SK-MEL-5 (cell line): ENCODE measurements around the gene HBS1L. TPM values are rescaled to one million over a fixed set of nuclear protein-coding genes. Genes with fewer than 3 reads are reported as not detected.
"Not testable (repeated sequence)": the region's sequence is repeated elsewhere in the genome, so short reads cannot be mapped to it uniquely, and the experiment has no call there.

Experiments
- DNase-seq: peaks from one replicate; pipeline ENCODE4 v3.0.0-alpha.2; 2016; ENCODE audit warnings: low read depth, low spot score
- in situ Hi-C: cut with HindIII; loops from 2 replicates; pipeline ENCODE4 v1.10.0; 2016; ENCODE audit warnings: low sequenced_read_pairs, high pct_unique_total_duplicates, low pct_unique_long_range_greater_than_20kb
- total RNA-seq: library from RNA; depleted of rRNA; stranded (reverse); fragments of >200 nt; shearing (Covaris generic); gene quantifications from 2 replicates; pipeline ENCODE4 v1.2.3, GENCODE V29; 2014

HBS1L gene
- total RNA-seq, 1 experiment from 2014 or later = 122 TPM

DNA sequence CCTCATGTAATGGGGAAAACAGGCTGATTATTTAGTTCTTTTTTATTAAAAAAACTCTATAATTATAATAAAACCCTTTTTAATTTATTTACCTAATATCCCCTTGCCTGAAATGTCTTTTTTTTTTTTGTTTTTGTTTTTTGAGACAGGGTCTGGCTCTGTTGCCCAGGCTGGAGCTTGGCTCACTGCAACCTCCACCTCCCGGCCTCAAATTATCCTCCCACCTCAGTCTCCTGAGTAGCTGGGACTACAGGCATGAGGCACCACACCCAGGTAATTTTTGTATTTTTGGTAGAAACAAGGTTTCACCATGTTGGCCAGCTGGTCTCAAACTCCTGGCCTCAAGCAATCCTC lies 30.3 kb upstream of the HBS1L start:
- in situ Hi-C loops = no loop called here
- DNase-seq = no peak

DNA sequence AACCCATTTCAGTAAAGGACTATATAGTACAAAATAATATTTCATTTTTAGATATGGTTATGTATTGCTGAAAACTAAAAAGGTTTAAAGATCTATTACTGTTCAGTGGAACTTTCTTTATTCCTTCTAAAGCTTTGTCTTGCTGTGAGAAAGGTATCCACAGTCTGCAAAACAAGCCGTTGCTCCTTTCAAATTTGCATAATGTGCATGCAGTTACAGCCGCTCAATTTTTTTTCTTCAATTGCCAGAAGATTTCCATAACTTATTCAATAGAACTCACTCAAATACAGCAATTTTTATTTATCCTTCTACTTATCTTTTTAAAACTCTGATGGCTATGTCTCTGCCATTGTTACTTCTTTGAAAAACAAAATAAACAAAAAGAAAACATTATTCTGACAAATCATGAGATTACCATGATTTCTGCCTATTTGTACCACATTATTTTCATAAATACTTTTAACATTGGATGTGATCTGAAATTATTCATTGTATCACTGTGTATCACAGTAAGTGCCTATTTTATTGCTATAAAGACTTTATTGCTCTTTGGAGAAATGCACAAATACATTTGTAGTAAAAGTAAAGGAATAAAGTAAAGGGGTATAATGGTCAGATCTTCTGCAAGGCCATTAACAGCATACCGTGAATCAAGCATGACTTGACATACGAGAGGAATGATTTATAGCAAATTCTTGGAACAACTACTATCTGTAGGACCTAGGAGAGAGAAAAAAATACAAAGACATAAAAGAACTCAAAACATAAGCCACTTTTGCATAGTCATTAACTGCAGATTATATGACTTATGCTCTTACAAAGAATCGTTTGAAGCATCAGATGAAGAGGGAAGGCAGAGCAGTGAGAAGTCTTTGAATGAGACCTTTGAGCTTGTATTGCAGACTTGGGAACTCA lies 29.6 kb upstream of the HBS1L start:
- in situ Hi-C loops = no loop called here
- peak; percentile 68 for DNase-seq

DNA sequence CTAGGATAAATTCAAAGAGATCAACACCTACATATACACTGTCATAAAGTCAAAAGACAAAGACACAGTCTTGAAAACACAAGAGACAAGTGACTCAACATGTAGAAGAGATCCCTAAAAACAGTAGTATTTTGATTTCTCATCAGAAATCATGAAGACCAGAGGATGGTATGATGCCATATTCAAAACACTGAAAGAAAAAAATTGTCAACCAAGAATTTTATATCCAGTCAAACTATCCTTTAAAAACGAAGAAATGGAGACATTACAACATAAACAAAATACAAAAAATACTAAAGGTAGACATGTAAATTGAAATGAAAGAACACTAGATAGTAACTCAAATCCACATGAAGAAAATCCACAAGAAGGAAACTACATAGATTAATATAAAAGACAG lies 27.3 kb upstream of the HBS1L start:
- DNase-seq = no peak
- in situ Hi-C loops = no loop called here

DNA sequence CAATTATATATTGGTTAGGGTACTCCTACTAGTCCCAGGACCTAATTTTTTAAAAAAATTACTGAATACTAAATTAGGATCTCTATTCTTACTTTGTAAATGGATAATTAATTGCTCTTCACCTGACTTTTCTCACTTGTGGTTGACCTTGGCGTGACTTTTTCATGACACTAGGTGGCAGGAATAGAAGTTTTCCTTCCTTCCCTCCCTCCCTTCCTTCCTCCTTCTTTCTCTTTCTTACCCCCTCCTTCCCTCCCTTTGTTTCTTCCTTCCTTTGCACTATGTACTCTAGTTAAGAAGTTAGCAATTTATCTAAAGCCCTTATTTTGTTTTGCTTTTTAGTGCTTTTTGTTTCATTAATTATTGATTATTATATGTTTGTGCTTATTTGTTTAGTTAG lies 20.4 kb upstream of the HBS1L start:
- in situ Hi-C loops = no loop called here
- no peak for DNase-seq

DNA sequence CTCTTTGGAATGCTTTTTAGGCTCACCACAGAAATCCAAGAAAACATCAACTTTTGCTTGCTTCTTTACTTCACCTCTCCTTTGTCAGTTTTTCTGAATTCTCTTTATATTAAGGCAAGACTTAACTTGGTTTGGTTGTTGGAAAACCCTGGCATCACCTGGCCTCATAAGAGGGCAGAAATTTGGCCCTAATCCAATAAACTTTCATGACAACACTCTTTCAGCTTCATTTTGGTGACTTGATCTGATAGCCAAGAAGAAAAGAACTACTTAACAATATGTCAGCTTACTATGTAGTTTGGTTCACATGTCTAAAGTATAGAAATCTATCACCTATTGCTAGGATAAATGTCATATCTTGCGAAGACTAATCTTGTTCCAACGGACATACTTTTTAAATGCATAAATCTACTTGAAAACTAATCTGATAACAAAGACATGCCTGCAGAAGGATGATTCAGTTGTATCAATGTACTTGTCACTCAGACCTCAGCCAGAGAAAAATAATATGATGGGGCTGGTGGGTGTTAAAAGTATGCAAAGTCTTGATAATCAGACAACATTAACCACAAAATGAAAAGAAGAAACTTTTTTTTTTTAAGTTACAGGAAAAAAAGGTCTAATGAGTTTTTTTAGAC lies 19.3 kb upstream of the HBS1L start:
- in situ Hi-C loops = no loop called here
- DNase-seq = no peak

DNA sequence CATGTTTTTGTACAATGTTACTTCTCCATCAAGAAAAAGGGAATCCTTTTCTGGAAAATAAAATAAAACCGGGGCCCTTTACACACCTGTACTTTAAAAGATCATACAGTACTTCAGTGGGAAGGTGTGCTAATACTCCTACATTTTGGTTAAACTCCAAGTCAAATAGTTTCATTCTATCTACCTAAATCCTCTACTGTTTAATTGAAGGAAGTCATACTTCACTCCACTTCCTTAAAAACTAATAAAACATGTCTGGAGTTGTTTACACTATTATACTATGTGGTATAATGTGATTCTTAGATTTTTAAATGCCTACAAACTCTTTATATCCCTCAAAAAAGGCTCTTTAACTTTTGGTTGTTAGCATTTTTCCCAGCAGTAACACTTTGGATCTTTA lies 18.6 kb upstream of the HBS1L start:
- in situ Hi-C loops = no loop called here
- DNase-seq = no peak

DNA sequence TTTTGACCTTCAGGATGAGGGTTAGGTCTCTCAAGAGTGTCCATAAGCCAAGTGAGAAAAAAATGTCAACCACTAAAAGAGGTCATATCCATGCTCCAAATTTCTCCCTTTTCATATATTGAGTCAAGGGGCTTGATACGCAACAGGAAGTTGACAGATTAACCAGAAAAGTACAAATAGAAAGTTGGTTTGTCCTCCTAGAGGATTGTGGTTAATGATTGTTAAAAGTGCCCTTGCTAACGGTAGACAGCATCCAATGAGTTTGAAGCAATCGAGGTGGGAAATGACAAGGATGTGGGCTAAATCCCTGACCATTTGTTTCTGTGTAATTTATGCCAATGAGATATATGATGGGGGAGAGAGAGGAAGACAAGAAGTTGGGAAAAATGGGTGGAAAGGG lies 18.1 kb upstream of the HBS1L start:
- in situ Hi-C loops = no loop called here
- no peak for DNase-seq

DNA sequence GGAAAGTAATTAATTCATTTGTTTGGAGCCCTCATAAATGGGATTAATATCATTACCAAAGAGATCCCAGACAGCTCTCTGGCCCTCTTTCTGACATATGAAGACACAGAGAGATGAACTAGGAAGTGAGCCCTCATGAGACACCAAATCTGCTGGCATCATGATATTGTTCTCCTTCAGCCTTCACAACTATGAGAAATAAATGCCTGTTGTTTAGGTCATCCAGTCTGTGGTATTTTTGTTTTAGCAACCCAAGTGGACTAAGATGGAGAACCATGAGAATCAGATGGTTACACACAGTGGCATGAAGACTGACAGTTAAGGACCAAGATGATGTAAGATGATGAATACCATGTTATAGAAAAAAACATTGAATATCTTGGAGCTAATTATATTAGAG lies 16.9 kb upstream of the HBS1L start:
- in situ Hi-C loops = no loop called here
- DNase-seq = no peak

DNA sequence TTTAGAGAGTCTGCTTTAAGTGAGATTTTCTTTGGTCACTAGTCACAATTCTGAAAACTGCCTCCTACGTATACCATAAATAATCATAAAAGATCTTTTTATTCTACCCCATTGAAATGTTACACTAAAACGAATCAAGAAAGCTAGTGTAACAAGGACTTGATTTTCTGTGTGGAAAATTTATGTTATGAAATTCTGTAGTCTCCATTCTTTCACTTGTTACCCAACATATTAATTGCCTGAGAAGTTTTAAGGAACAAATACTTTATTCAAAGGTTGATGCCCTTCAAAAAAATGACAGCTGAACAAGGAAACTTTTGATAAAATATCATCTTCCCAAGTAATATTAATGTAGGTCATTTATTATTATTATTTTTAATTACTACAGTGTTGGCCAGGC lies 13.3 kb upstream of the HBS1L start:
- DNase-seq = peak; percentile 60
- in situ Hi-C loops = no loop called here

DNA sequence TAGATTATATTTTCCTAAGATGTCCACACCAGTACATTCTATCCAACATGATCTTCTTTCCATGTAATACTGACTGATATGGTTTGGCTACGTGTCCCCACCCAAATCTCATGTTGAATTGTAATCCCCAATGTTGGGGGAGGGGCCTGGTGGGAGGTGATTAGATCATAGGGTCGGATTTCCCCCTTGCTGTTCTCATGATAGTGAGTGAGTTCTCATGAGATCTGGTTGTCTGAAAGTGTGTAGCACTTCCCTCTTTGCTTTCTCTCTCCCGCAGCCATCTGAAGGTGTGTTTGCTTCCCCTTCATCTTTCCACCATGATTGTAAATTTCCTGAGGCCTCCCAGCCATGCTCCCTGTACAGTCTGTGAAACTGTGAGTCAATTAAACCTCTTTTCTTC lies 12.2 kb upstream of the HBS1L start:
- in situ Hi-C loops = no loop called here
- no peak for DNase-seq

DNA sequence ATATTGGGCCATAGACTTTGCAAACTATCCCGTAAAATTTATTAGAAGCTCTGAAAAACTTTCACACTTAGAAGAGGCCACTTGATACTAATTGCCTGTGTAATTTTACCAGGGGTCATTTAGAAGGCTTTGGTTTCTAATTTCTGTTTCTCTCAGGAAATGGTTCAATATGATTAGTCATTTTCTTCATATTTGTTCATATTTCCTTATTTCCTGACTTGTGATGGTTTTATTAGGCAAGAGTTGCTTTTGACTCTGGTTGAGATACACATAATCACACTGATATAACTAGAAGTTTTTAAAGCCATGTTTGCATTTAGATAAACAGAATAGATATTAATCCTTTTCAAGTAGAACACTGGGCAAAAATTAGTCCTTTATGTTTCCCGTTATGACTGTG lies 11.8 kb upstream of the HBS1L start:
- in situ Hi-C loops = no loop called here
- no peak for DNase-seq

DNA sequence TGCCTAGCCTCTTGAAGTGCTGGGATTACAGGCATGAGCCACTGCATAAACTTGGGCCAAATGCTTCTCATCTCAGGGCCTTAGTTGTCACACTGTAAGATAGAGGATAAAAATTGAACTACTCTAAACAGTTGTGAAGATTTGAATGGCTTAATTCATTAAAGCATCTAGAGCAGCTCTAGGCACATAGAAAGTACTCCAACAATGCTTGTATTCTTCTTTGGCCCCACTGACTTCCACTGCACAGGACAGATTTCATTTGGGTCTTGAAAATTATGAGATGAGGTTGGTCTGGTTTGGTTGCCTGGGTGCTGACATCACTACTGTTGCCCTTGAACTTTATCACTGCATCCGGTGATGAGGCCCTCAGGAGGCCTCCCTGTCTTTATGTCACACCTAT lies 10.0 kb upstream of the HBS1L start:
- DNase-seq = peak; percentile 69
- in situ Hi-C loops = no loop called here

DNA sequence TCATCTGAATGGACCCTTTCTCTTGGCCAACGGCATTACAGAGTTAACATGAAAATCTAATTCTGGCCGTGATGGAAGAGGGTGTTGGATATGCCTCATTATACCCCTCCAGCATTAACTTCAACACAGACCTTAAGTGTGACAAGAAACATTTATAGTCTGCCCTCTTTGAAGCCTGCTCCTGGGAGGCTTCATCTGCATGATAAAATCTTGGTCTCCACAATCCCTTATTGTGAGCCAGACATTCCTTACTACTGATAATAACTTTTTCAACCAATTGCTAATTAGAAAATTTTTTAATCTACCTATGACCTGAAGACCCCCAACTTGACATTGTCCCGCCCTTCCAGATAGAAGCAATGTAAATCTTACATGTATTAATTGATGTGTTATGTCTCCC lies 9.3 kb upstream of the HBS1L start:
- in situ Hi-C loops = no loop called here
- DNase-seq = no peak

DNA sequence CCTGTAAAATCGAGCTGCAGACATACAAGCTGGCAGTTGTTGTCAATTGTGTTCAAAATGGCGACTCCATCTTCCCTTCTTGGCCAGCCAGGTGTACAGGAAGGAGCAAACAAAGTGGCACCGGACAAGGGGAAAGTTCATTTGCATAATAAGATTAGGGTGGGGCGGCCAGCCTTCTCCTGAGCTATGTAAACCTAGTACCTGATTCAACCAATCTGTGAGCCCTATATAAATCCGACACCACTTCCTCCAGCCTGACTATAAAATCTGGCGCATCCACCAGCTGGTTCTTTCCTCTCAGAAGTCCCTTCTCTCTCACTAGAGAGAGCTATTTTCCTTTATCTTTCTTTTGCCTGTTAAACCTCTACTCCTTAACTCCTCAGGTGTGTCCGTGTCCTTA lies 8.1 kb upstream of the HBS1L start:
- DNase-seq = no peak
- in situ Hi-C loops = no loop called here

DNA sequence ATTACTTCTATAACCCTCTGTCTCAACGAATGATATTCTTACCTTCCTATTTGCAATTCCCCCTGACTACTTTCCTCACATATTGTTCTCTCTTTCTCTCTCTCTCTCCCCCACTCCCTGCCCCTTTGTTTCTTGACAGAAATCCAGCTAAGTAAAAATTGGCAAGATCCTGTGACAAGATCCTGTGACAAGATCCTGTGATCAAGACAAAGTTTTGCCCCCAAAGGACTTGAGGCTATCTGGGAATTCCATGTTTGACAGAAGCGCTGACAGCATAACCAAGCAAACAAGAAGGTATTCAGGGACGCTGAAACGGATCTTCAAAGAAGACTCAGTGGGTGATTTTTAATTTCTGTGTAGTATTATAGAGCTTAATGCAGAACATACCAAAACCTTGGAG lies 5.5 kb upstream of the HBS1L start:
- in situ Hi-C loops = no loop called here
- peak; percentile 82 for DNase-seq

DNA sequence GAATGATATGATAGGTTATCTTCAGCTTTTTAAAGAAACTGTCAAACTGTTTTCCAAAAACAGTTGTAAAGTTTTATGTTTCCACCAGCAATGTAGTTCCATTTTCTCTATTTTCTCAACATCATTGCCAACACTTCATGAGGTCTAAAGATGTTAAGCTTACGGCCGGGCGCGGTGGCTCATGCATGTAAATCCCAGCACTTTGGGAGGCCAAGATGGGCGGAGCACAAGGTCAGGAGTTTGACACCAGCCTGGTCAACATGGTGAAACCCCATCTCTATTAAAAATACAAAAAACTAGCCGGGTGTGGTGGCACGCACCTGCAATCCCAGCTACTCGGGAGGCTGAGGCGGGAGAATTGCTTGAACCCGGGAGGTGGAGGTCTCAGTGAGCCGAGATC lies 3.7 kb upstream of the HBS1L start:
- DNase-seq, in situ Hi-C loops: not testable (repeated sequence)

DNA sequence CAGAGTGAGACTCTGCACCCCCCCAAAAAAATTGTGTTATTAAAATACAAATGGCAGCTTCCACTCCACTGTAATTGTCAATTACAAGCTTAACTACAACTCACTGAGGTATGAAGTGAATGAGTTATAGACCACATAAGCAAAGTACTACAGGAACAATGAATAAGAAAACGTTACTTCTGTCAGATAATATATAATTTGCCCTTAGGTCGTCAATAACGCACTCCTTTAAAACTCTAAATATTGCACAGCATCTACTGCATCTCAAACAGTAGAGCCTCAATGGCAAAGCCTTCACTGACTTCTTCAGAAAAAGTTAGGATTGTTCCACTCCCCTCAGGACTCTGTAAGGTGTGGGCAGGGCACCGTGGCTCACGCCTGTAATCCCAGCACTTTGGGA lies 2.0 kb upstream of the HBS1L start:
- DNase-seq = no peak
- in situ Hi-C loops = no loop called here

DNA sequence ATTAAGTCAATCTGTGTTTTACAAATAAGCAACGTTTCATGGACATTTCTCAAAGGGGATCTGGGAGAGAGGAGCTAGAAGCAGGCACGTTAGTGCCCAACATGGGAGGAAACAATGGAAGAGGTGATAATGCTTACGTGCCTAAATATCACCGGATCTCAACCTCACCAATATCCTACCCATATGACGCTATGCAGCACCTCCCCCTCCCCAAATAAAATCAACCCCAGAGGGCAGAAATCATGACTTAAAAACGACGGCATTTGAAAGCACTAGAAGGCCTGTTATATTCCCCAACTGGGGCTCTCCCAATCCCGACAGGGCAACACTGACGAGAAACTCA lies 425 bp downstream of the HBS1L start:
- in situ Hi-C loops = no loop called here
- DNase-seq = no peak

DNA sequence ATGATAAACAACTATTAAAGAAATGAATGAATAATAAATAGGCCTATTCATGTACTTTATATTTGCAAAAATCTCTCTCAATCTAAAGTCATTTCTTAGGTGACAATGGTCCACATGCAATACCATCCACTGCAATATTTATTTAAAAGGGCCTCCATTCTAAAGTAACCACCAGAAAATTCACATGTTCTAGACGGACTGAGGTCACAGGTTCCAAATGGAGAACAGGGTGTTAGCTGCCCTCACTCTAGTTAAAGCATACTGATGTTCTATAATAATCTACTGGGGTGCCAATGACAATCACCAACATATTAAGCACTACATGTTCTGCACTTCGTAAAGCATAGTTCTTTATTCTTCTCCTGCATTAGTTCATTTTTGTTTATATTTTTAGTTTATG lies 1.2 kb downstream of the HBS1L start:
- DNase-seq = no peak
- in situ Hi-C loops = no loop called here
